Gastroesophageal sphincter (tissue), 3 donors: ENCODE measurements around the gene ACOX3.

Source experiments
- CTCF ChIP-seq, 4 experiments: fragments of 200-600 bp in 2 of 4; fragments of 450-650 bp in 2 of 4; sonication (generic) in 1 of 4; IDR thresholded peaks; one replicate each; pipeline ENCODE4 v1.5.1; 2017 to 2019; ENCODE audit warnings: antibody characterized with exemption in 4 of 4, mild to moderate bottlenecking in 2 of 4, moderate library complexity in 2 of 4
- POLR2A ChIP-seq, 2 donors: fragments of 450-650 bp; IDR thresholded peaks; one replicate each; pipeline ENCODE4 v1.6.1; 2017; ENCODE audit warnings: antibody characterized with exemption in 2 of 2, mild to moderate bottlenecking in 2 of 2, moderate library complexity in 1 of 2
- POLR2AphosphoS5 ChIP-seq: sonication (generic); formaldehyde crosslinking; IDR thresholded peaks from one replicate; pipeline ENCODE4 v1.6.1; 2017; ENCODE audit warnings: antibody characterized with exemption

- TF ChIP-seq CTCF (IDR thresholded peaks at IDR 0.05), result no peak
- TF ChIP-seq POLR2A (IDR thresholded peaks at IDR 0.05), result no peak
- no peak for TF ChIP-seq POLR2AphosphoS5
Observed at GRCh38 chr4:8329560-8329858, 111.0 kb downstream of the ACOX3 start.
